ENCODE results near the gene PSKH1.

The PSKH1 gene

GRCh38 chr16:67922740-67923139 is 29.7 kb downstream of the PSKH1 start:
- no peak overlapping the region for H3K4me3 ChIP-seq (ENCODE audit: low read depth, low read length)

- no peak overlapping the region for H3K4me3 ChIP-seq (ENCODE audit: low read depth, low read length)
Observed at GRCh38 chr16:67923414-67924116, 30.5 kb downstream of the PSKH1 start.

GRCh38 chr16:67924140-67924906 is 31.3 kb downstream of the PSKH1 start:
- H3K4me3 ChIP-seq (ENCODE audit: low read depth, low read length), result no peak overlapping the region

GRCh38 chr16:67926181-67926750 is 33.2 kb downstream of the PSKH1 start:
- H3K4me3 ChIP-seq (ENCODE audit: low read depth, low read length), result no peak overlapping the region

- H3K4me3 ChIP-seq (ENCODE audit: low read depth, low read length), result no peak overlapping the region
Observed at GRCh38 chr16:67927131-67927941, 34.3 kb downstream of the PSKH1 start.

- H3K4me3 ChIP-seq (ENCODE audit: low read depth, low read length), result no peak overlapping the region
Observed at GRCh38 chr16:67928147-67928546, 35.1 kb downstream of the PSKH1 start.

- no peak overlapping the region for H3K4me3 ChIP-seq (ENCODE audit: low read depth, low read length)
Observed at GRCh38 chr16:67928561-67929364, 35.7 kb downstream of the PSKH1 start.

- no peak overlapping the region for H3K4me3 ChIP-seq (ENCODE audit: low read depth, low read length)
Observed at GRCh38 chr16:67930191-67930590, 37.1 kb downstream of the PSKH1 start.

- H3K4me3 ChIP-seq (ENCODE audit: low read depth, low read length), result no peak overlapping the region
Observed at GRCh38 chr16:67930678-67931211, 37.7 kb downstream of the PSKH1 start.

GRCh38 chr16:67931712-67932461 is 38.8 kb downstream of the PSKH1 start, which contains the start of gene CTRL:
Gene CTRL (minus strand): TSS chr16:67931862. CDS start chr16:67931852, 10 bp downstream.
- H3K4me3 ChIP-seq (ENCODE audit: low read depth, low read length), result no peak within 1 kb of the TSS

GRCh38 chr16:67932462-67932840 is 39.4 kb downstream of the PSKH1 start:
- no peak overlapping the region for H3K4me3 ChIP-seq (ENCODE audit: low read depth, low read length)

- H3K4me3 ChIP-seq (ENCODE audit: low read depth, low read length), result no peak overlapping the region
Observed at GRCh38 chr16:67933805-67934204, 40.8 kb downstream of the PSKH1 start.

- peak overlapping the region; percentile 83 for H3K4me3 ChIP-seq (ENCODE audit: low read depth, low read length)
Observed at GRCh38 chr16:67934306-67935100, 41.4 kb downstream of the PSKH1 start.

GRCh38 chr16:67935101-67935401 is 42.0 kb downstream of the PSKH1 start:
- peak overlapping the region; percentile 83 for H3K4me3 ChIP-seq (ENCODE audit: low read depth, low read length)

GRCh38 chr16:67935402-67936123 is 42.5 kb downstream of the PSKH1 start:
- H3K4me3 ChIP-seq (ENCODE audit: low read depth, low read length), result peak overlapping the region; percentile 83

- H3K4me3 ChIP-seq (ENCODE audit: low read depth, low read length), result peak within 1 kb of the TSS; percentile 83
Observed at GRCh38 chr16:67936124-67936879, 43.2 kb downstream of the PSKH1 start, which contains the start of gene PSMB10. Gene PSMB10 (minus strand): TSS chr16:67936850. CDS start chr16:67936749, 101 bp downstream.
